ENCODE data around the gene JAG1. TPM values are rescaled to one million over a fixed set of nuclear protein-coding genes. Genes with fewer than 3 reads are reported as not detected.
A peak's percentile ranks its signal among the peaks of the same experiment; 100 is the strongest.

JAG1 gene
- total and polyA plus RNA-seq, 4 donors = 11.9 to 70.3 (median 46.8) TPM

GRCh38 chr20:10603378-10603777, 70.4 kb downstream of the JAG1 start:
- H3K4me3 ChIP-seq = no peak overlapping the region
- DNase-seq (no peak), ATAC-seq (ENCODE audit: insufficient read depth, low FRiP score) (no peak)
- no peaks in the 10 kb centered on the region for H3K27me3 ChIP-seq (ENCODE audit: control insufficient read depth in 3 of 3, insufficient read depth in 3 of 3, low read length in 2 of 3)
- peaks cover 0 to 1% (median 0%) of the 10 kb centered on the region in 4 donors for H3K36me3 ChIP-seq (ENCODE audit: control insufficient read depth in 4 of 4, insufficient read depth in 4 of 4, low read length in 4 of 4)
- no peak overlapping the region for H3K9ac ChIP-seq (ENCODE audit: insufficient read depth in 1 of 2, low read length in 2 of 2)
- H3K9me3 ChIP-seq (ENCODE audit: control insufficient read depth in 4 of 4, insufficient read depth in 3 of 4, low read length in 3 of 4) = no peaks in the 10 kb centered on the region
- peaks cover 3 to 24% (median 4%) of the 10 kb centered on the region in 5 donors for H3K4me1 ChIP-seq (ENCODE audit: control insufficient read depth in 5 of 5, insufficient read depth in 5 of 5, low read length in 5 of 5)
- no peak for TF ChIP-seq CTCF (IDR thresholded peaks at IDR 0.05; ENCODE audit: control extremely low read depth, extremely low read depth)
- peak overlapping the region in 1 of 2 donors; percentile 51 for H3K27ac ChIP-seq (ENCODE audit: low read depth in 1 of 2, low read length in 1 of 2)
- 89% methylated on average over 4 of the region's 4 CpGs for WGBS, 2 donors

- WGBS, 2 donors = 73 to 88% methylated on average over 4 of the region's 4 CpGs
- no peaks in the 10 kb centered on the region for H3K27me3 ChIP-seq (ENCODE audit: control insufficient read depth in 3 of 3, insufficient read depth in 3 of 3, low read length in 2 of 3)
- ATAC-seq (ENCODE audit: insufficient read depth, low FRiP score) = no peak
- peaks cover 3 to 24% (median 4%) of the 10 kb centered on the region in 5 donors for H3K4me1 ChIP-seq (ENCODE audit: control insufficient read depth in 5 of 5, insufficient read depth in 5 of 5, low read length in 5 of 5)
- peak in 2 of 3 donors; percentile 65 to 70 for DNase-seq
- no peak overlapping the region for H3K27ac ChIP-seq (ENCODE audit: low read depth in 1 of 2, low read length in 1 of 2)
- no peak overlapping the region for H3K4me3 ChIP-seq
- TF ChIP-seq CTCF (IDR thresholded peaks at IDR 0.05; ENCODE audit: control extremely low read depth, extremely low read depth) = no peak
- no peak overlapping the region for H3K9ac ChIP-seq (ENCODE audit: insufficient read depth in 1 of 2, low read length in 2 of 2)
- H3K9me3 ChIP-seq (ENCODE audit: control insufficient read depth in 4 of 4, insufficient read depth in 3 of 4, low read length in 3 of 4) = no peaks in the 10 kb centered on the region
- peaks cover 0 to 1% (median 0%) of the 10 kb centered on the region in 4 donors for H3K36me3 ChIP-seq (ENCODE audit: control insufficient read depth in 4 of 4, insufficient read depth in 4 of 4, low read length in 4 of 4)
These were observed 71.5 kb downstream of the JAG1 start for GRCh38 chr20:10602221-10602871.

DNA sequence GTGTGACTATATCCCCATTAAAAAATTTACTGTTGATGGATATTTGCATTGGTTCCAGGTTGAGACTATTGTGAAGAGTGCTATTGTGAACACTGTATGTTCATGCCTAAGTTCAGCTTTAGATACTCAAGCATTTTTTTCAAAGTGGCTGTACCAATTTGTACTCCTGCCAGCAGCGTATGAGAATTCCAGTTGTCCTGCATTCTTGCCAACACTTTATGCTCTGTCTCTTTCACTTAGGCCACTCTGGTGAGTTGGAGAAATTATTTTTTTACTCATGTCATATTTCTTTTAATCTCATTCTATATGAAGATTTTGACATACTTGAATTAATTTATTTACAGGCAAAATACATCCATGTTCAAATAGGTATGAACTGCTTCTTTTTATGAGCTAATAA, 76.2 kb downstream of the JAG1 start:
- H3K36me3 ChIP-seq (ENCODE audit: control insufficient read depth in 4 of 4, insufficient read depth in 4 of 4, low read length in 4 of 4) = peaks cover 0 to 1% (median 0%) of the 10 kb centered on the region in 4 donors
- no peak overlapping the region for H3K4me3 ChIP-seq
- no peak overlapping the region for H3K27ac ChIP-seq (ENCODE audit: low read depth in 1 of 2, low read length in 1 of 2)
- TF ChIP-seq CTCF (IDR thresholded peaks at IDR 0.05; ENCODE audit: control extremely low read depth, extremely low read depth) = no peak
- H3K9me3 ChIP-seq (ENCODE audit: control insufficient read depth in 4 of 4, insufficient read depth in 3 of 4, low read length in 3 of 4) = peaks cover 0 to 1% (median 0%) of the 10 kb centered on the region in 4 donors
- peaks cover 0 to 14% (median 7%) of the 10 kb centered on the region in 5 donors for H3K4me1 ChIP-seq (ENCODE audit: control insufficient read depth in 5 of 5, insufficient read depth in 5 of 5, low read length in 5 of 5)
- H3K9ac ChIP-seq (ENCODE audit: insufficient read depth in 1 of 2, low read length in 2 of 2) = no peak overlapping the region
- DNase-seq (no peak), ATAC-seq (ENCODE audit: insufficient read depth, low FRiP score) (no peak)
- WGBS, 2 donors = 94 to 97% methylated on average over 1 of the region's 1 CpG
- no peaks in the 10 kb centered on the region for H3K27me3 ChIP-seq (ENCODE audit: control insufficient read depth in 3 of 3, insufficient read depth in 3 of 3, low read length in 2 of 3)
